Forelimb muscle (tissue), 1 donor: ENCODE data around the gene PRPF19. TPM values are rescaled to one million over a fixed set of nuclear protein-coding genes. Genes with fewer than 3 reads are reported as not detected.

Source experiments
- DNase-seq: peaks from one replicate; pipeline ENCODE4 v3.0.0-alpha.2; 2013; ENCODE audit warnings: low read depth
- polyA plus RNA-seq: library from polyadenylated mRNA; unstranded; fragments of 120-200 nt; gene quantifications from one replicate; pipeline ENCODE4 v1.2.1, GENCODE V29; 2013; ENCODE audit not compliant: insufficient read length

The PRPF19 gene
- polyA plus RNA-seq, 1 donor, result 56.6 TPM

DNA sequence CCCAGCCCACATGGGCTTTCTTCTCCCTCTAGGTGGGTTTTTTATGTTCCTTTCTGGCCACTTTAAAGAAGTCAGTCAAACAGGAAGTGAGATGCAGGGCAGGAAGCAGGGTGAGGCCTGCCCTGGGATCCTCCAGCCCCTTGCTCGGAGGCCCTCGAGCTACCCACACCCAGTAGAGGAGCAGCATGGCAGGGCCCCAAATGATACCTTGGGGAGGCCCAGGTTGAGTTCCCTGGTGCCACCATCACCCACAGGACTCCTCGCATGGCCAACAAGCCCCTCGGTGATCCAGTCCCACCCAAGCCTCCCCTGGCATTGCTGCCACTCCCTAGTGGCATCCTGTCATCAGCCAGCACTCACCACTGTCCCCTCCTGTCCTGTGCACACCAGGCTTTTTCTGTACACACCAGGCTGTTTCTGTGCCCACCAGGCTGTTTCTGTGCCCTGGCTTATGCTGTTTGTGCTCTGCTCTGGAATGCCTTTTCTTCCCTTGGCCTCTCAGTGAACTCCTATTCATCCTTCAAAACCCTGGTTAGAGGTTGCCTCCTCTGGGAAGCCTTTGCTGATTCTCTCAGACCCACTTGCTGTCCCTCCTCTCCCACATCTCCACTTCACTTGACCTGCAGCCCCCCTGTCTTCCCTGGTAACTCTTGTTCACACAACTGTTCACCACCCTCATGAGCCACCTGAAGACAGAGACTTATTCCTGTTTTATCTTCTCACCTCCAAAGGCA, 47.5 kb downstream of the PRPF19 start:
- DNase-seq, result no peak

- DNase-seq, result no peak
Measured at GRCh38 chr11:60858236-60858635, 48.1 kb downstream of the PRPF19 start.

GRCh38 chr11:60857378-60858232, 48.8 kb downstream of the PRPF19 start:
- no peak for DNase-seq

DNA sequence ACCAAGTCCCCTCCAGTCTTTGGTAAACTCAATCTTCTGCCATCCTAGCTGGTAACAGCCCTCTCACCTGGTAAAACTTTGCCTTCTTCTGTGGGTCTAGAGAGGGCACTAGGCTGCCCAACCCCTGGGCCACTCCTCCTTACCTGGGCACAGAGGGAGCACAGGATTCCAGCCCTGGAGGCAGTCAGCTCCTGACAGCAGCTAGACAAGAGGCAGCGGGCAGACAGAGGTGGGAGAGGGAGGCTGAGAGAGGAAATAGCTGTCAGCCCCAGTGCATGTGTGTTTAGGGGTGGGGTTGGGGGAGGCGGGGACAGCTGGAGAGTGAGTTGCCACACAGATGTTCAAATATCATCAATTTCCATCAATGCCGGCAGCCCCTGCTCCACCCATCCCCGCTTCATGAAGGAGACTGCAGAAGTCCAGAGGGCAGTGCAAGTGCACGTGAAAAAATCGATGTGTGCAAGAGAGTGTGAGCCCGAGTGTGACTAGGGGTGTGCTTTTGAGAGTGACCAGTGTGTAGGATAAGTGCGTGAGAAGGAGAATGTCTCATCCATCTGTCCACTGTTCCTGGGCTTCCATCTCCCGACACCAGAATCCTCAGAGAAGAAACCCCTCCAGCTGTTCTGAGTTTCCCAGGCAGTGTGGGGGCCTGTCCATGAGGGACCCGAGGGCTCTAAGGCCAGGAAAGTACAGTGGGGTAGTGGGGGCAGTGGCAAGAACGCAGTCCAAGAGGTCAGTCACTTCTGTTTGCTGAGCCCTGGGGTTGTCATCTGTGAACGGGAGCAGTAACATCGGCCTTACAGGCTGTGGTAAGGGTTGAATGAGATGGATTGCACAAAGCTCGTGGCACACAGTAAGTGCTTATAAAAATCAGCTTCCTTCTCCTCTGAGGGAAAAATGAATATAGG, 50.4 kb downstream of the PRPF19 start, which contains the start of gene PTGDR2:
Gene PTGDR2 (minus strand): TSS at position 225 of the 908 bp plus-strand sequence. CDS start 2,228 bp downstream, outside the sequence.
- no peak for DNase-seq

DNA sequence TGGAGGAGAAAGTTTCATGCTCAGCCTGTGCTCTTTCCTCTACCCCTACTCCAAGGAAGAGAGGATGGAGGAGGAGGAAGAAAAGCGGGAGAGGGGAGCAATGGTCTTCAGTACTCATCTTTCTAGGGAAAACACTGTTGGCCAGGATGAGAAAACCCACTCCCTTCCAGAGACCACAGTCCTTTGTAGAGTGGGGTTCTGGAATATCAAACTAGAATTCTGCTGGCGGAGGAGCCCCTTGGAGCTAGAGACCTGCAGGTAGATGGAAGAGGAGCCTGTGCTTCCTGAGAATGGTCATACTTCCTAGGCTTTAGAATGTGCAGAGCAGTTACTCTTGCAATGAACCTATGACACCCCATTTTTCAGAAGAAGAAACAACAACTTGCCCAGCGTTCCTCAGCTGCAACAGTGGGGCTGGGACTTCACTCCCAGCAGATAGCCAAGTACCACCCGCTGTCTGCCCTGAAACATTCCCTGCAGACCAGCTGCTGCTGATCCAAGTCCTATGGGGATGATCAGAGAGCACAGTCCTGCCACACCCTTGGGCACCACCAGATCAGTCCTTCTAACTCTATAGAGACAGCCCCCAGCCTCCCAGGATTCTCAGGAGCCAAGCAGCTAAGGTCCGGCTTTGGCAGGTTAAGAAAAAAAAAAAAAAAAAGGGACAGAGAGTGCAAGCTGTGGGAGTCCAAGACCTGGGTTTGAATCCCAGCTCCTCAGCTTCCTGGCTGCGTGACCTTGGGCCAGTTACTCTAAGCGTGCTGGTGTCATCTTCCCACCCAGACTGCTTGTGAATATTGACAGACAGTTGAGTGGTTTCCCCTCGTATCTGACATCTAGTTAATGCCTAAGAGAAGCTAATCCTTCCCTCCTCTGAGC, 51.3 kb downstream of the PRPF19 start:
- no peak for DNase-seq

DNA sequence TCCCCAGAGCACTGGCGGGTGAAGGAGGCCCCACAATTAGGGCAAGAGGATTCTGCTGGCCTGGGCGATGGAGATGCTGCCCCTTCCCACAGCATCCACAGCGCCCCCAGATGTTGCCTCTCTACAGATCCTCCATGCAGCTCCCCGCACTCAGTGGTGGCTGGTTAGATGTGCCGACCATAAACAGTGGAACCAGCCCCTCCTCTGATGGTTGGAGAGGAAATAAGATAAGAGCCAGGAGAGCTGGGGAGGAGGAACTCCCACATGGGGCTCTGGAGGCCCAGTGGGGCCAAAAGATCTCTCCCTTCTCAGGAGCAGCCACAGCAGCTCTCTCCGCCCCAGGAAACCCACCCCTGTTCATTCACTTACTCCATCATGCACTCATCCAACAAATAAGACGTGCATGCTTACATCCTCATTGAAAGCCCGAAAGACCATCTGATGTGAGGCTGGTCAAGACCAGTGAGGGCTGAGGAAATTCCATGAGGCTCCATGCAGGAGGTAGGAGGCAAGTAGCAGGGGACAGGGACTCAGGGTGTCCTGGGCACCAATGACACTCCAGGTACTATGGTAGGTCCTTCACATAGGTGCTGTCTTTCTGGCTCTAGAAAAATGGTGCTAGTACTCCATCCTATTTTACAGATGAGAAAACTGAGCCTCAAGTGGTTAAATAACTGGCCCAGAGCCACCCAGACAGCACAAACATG, 52.1 kb downstream of the PRPF19 start:
- DNase-seq, result no peak

DNA sequence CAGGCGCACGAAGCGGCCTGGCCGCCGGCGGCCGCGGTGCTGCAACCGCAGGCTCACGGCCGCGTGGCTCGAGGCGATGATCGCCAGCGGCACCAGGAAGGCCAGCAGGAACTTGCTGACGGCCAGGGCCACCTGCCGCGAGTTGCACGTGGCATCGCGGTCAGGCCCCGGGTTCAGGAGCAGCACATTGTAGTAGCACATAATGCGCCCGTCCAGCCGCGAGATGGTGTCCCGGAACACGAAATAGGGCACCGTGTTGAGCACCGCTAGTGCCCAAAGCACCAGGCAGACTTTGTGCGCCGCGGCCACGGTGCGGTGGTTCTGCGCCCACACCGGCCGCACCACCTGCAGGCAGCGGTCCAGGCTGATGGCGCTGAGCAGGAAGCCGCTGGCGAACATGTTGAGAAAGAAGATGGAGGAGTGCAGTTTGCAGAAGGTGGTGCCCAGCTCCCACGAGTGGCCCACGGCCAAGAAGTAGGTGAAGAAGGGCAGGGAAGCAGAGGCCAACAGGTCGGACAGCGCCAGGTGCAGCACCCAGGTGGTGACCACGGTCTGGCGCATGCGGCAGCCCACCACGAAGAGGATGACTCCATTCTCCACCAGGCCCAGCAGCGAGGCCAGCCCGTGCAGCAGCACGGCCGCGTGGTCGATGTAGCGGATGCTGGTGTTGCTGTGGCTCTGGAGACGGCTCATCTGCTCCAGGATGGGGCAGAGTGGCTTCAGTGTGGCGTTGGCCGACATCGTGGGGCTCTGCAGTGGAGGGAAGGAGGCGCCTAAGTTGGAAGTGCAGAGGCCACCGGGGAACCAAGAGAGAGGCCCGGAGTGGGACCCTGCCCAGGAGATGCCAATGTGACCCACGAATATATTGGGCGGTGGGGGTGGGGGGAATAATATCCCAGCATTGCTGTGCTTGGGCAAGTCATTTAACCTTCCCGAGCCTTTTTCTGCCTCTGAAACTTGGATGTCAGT, 53.1 kb downstream of the PRPF19 start:
- DNase-seq, result no peak

DNA sequence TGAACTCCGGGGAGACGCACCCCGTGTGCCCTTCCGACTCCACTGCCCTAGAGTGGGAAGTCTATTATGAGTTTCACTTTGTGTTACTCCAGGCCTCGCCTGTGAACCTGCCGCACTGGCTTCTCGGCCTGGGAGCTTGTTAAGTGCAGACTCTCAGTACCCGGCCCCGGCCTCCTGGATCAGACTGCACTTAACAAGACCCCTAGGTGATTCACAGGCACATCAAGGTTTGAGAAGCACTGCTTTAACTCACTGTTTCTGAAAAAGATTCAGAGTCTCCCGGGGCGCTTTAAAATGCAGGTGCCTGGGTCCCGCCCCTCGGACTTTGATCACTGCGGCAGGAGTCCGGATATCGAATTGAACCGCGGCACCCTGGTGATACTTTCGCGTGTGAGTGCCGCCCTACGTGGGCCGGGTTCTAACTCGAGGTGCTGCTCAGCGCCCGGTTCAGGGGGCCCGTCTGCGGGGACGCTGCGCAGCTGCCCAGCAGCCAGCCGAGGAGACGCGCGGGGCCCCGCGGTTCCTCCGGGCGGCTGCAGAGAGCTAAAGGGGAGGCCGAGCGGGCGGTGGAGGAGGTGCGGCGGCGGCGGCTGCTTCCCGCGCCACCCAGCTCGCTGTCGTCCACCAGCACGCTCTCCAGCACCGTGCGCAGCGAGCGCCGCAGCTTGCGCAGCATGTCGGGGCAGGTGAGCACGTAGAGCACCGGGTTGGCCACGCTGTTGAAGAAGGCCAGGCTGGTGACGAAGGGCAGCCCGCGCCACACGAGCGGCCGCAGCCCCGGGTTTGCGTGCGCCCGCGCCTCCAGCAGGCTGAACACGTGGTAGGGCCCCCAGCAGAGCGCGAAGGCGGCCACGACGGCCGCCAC, 54.0 kb downstream of the PRPF19 start:
- no peak for DNase-seq

DNA sequence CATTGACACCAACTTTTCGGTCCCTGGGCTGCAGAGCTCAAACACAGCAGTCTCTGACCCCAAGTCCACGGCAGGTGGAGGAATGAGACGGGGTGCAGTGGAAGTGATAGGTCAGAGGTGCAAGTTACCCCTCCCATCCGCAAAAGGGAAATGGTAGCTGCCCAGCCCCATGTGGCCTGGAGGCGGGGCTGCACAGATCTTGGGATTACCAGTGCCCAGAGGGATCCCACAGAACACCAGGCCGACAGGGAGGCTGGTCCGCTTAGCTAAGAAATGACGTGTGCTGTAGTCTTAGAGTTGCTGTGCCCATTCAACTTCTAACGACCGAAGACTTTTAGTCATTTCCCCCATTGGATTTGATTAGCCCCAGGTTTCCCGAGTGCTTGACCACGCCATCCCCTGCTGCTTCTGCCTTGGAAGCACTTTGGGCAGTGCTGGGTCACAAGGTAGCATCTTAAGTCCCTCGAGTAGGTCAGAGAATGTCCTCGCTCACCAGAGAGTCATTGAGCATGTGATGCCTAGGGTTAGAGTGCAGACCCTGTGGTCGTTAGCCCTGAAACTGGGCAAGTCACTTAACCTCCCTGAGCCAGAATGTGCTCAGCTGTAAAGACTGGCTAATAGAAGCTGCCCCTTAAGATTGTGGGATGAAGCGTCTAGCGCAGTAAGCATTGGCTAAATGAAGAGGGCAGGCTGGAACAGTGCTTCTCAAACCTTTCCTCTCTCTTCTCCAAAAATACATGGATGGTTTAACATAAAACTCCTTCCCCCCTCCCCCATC, 54.9 kb downstream of the PRPF19 start:
- no peak for DNase-seq

DNA sequence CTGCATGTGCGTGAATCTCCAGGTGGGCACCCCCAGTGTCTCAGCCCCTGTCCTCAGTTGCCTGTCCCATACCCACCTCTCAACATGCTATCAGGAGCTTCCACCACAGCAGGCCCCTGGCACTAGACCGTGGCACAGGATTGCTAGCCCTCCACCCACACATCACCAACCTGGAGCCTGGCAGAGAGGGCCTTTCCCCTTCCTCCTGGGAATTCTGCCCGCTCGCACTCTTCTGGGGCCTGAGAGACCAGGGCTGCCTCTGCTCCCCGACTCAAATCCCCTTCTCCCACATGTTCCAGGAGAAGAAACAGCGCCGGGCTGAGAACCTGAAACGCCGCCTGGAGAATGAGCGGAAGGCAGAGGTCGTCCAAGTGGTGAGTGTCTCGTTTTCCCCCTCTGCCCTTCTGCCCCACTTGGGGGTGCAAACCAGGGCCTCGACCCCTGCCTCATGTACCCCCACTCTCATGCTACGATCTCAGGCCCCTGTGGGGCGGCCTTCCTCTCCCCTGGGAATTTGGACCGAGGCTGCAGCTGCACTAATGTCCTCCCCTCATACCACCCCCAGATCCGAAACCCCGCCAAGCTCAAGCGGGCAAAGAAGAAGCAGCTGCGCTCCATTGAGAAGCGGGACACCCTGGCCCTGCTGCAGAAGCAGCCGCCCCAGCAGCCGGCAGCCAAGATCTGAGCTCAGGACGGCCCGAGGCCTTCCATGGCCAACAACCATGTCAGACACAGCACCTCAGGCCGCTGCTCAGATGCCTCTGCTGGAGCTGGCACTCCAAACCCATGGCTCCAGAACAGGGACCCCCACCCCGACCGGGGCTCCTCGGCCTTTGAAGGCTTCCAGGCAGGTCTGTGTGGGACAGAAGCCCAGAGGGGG, 56.5 kb downstream of the PRPF19 start:
- no peak for DNase-seq

- no peak for DNase-seq
Measured at GRCh38 chr11:60848714-60849151, 57.7 kb downstream of the PRPF19 start.

GRCh38 chr11:60847896-60848295, 58.5 kb downstream of the PRPF19 start:
- no peak for DNase-seq

DNA sequence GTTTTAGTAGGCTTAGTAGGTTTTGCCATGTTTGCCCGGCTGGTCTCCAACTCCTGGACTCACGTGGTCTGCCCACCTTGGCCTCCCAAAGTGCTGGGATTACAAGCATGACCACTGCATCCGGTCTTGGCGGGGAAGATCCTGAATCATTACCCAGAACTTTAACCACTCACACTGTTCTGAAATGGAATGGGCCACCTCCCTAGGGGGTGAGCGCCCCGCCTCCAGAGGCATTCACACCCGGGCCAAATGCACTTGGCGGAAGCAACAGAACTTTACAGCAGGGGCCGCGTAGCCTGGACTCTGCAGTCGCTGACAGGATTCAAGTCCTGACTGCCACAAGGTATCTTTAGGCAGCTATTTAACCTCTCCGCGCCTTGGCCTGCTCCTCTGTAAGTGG, 59.1 kb downstream of the PRPF19 start:
- no peak for DNase-seq

DNA sequence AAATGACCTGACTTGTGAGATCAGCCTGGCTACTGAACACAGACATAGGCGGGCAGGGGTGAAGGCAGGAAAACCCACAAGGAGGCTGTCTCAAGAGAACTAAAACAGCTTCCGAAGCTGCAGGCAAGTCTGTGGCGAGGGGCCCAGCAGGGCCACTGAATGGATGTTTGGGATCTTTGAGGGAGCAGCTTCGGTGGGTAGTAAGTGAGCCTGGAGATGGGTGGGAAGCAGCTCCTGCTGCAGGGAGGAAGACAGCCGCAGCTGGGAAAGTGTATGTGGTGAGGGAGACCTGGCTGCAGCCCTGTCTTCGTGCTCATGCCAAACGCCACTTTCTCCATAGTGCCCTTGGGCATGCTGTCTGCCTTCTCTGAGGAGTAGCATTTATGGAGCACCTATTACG, 61.0 kb downstream of the PRPF19 start:
- no peak for DNase-seq

- no peak for DNase-seq
Measured at GRCh38 chr11:60844870-60845221, 61.5 kb downstream of the PRPF19 start.
